MCF 10A (cell line): Measurements from ENCODE around the gene SLC39A8. TPM values are rescaled to one million over a fixed set of nuclear protein-coding genes. Genes with fewer than 3 reads are reported as not detected.

Experiments
- BruUV-seq: library from RNA; stranded (reverse); fragments of 400-500 nt; replicated peaks from 2 replicates; lab custom pipeline; 2021; lab: Mats Ljungman, UMichigan
- CTCF ChIA-PET: fragments of 300-600 bp; sonication (Branson Sonifier 250); formaldehyde crosslinking; extraction: SDS; loops from one replicate; lab custom pipeline; 2021; ENCODE audit warnings: antibody characterized with exemption, inconsistent platforms; lab: Yijun Ruan, JAX
- POLR2A ChIA-PET: fragments of 300-600, 350-650 bp; sonication (Branson Sonifier 250); formaldehyde crosslinking; extraction: SDS; loops from one replicate; lab custom pipeline; 2020; ENCODE audit warnings: antibody characterized with exemption, inconsistent platforms; lab: Yijun Ruan, JAX
- DNase-seq: peaks from one replicate; pipeline ENCODE4 v3.0.0-alpha.2; 2018; ENCODE audit not compliant: unreplicated experiment
- H3K27ac Mint-ChIP-seq: one replicate; pipeline ENCODE4 v1.8.0; 2022; ENCODE audit warnings: mild to moderate bottlenecking, low read depth, mixed read lengths; ENCODE audit not compliant: unreplicated experiment
- H3K27me3 Mint-ChIP-seq: one replicate; pipeline ENCODE4 v1.8.0; 2022; ENCODE audit warnings: mixed read lengths; ENCODE audit not compliant: insufficient read depth, unreplicated experiment
- H3K36me3 Mint-ChIP-seq: one replicate; pipeline ENCODE4 v1.8.0; 2022; ENCODE audit warnings: mild to moderate bottlenecking, moderate library complexity, mixed read lengths; ENCODE audit not compliant: insufficient read depth, unreplicated experiment
- H3K4me1 Mint-ChIP-seq: one replicate; pipeline ENCODE4 v1.8.0; 2022; ENCODE audit warnings: mixed read lengths; ENCODE audit not compliant: insufficient read depth, unreplicated experiment
- H3K4me3 Mint-ChIP-seq: one replicate; pipeline ENCODE4 v1.8.0; 2022; ENCODE audit warnings: mild to moderate bottlenecking, moderate library complexity, mixed read lengths; ENCODE audit not compliant: unreplicated experiment
- H3K9me3 Mint-ChIP-seq: one replicate; pipeline ENCODE4 v1.8.0; 2022; ENCODE audit warnings: mixed read lengths; ENCODE audit not compliant: unreplicated experiment
- intact Hi-C: fragments of 100-400 bp; cut with micrococcal nuclease; formaldehyde crosslinking; loops from 2 replicates; pipeline ENCODE4 v1.14.1; 2022
- total RNA-seq: library from RNA; stranded (reverse); gene quantifications from 2 replicates; pipeline ENCODE4 v1.2.3, GENCODE V29; 2022
- TF ChIP-seq, protein P1 (sequence below): fragments of 200-600 bp; IDR thresholded peaks from one replicate; pipeline ENCODE4 v1.8.0; 2022; ENCODE audit warnings: antibody characterized with exemption, mild to moderate bottlenecking; ENCODE audit not compliant: unreplicated experiment

The SLC39A8 gene
- total RNA-seq, 1 experiment from 2014 or later = 43.3 TPM

DNA sequence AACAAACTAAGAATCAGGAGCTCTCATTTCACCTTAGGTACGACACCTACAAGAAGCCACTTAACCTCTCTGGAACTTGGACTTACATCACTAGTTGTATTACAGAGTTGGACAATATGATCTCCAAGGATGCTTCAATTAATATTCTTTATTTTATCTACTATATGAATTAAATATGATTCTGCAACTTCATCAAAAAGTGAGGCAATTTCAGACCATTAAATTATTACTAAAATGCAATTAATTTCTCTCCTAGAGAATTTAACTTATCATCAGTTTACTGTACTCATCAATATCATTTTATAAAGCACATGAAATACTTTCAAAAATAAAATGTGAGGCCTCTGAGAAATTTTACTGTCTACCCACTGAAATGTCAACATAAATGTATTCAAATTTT lies 33.9 kb downstream of the SLC39A8 start:
- peaks cover 14% of the 10 kb centered on the region for H3K9me3 Mint-ChIP-seq
- H3K27me3 Mint-ChIP-seq = no peaks in the 10 kb centered on the region
- intact Hi-C loops = no loop called here
- POLR2A ChIA-PET = no interaction called here
- DNase-seq = no peak
- H3K4me1 Mint-ChIP-seq = peaks cover 22% of the 10 kb centered on the region
- H3K27ac Mint-ChIP-seq = no peak overlapping the region
- TF ChIP-seq, protein P1, sequence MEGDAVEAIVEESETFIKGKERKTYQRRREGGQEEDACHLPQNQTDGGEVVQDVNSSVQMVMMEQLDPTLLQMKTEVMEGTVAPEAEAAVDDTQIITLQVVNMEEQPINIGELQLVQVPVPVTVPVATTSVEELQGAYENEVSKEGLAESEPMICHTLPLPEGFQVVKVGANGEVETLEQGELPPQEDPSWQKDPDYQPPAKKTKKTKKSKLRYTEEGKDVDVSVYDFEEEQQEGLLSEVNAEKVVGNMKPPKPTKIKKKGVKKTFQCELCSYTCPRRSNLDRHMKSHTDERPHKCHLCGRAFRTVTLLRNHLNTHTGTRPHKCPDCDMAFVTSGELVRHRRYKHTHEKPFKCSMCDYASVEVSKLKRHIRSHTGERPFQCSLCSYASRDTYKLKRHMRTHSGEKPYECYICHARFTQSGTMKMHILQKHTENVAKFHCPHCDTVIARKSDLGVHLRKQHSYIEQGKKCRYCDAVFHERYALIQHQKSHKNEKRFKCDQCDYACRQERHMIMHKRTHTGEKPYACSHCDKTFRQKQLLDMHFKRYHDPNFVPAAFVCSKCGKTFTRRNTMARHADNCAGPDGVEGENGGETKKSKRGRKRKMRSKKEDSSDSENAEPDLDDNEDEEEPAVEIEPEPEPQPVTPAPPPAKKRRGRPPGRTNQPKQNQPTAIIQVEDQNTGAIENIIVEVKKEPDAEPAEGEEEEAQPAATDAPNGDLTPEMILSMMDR = no peak
- H3K36me3 Mint-ChIP-seq = peaks cover 55% of the 10 kb centered on the region
- CTCF ChIA-PET = interaction anchor here (0.7 kb wide), 1 partner anchor 110 kb away, joined by 4 read pairs; no protein-coding TSS in a partner anchor
- no TSS peak for BruUV-seq
- H3K4me3 Mint-ChIP-seq = no peak overlapping the region

DNA sequence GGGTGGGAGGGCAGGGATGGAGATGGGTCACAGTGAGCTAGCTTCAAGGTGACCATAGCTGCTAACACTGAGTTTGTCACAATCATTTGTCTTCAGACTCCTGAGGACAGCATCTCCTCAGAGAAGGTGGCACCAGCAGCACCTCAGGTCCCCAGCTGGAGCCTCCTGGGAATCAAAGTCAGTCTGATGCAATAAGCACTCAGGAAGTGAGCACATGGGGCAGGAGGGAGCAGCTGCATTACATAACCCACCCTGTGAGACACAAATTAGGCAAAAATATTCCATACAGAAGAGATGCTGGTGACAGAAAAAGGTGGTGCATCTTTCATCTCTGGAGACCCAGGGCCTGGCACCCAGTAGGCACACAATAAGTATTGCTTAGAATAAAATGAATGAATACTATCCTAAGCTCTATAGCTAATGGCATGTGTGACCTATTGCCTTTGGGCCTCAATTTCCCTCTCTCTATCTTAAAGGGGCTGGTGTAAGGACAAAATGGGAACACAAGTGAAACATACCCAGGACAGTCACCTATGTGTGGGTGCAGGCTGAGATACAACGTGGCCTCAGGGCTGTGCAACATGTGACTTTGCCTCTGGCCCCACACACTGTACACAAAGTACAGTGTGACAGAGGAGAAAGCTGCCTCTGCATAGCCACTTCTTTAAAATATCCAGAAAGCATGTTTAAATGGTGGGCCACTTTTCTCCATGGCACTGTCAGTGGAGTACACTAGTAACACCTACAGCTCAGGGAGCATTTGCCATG lies 37.1 kb downstream of the SLC39A8 start:
- no TSS peak for BruUV-seq
- Mint-ChIP-seq H3K4me1 (peaks cover 9% of the 10 kb centered on the region), H3K9me3 (no peaks in the 10 kb centered on the region), H3K27me3 (no peaks in the 10 kb centered on the region), H3K27ac (no peak overlapping the region), H3K4me3 (no peak overlapping the region), H3K36me3 (peaks cover 61% of the 10 kb centered on the region)
- intact Hi-C loops = no loop called here
- DNase-seq = peak; percentile 62
- ChIA-PET POLR2A (no interaction called here), CTCF (interaction anchor here (0.6 to 1.7 kb wide), 2 partner anchors 8 to 93 kb away, joined by 3 to 6 read pairs; no protein-coding TSS in a partner anchor)
- TF ChIP-seq, protein P1 = no peak

DNA sequence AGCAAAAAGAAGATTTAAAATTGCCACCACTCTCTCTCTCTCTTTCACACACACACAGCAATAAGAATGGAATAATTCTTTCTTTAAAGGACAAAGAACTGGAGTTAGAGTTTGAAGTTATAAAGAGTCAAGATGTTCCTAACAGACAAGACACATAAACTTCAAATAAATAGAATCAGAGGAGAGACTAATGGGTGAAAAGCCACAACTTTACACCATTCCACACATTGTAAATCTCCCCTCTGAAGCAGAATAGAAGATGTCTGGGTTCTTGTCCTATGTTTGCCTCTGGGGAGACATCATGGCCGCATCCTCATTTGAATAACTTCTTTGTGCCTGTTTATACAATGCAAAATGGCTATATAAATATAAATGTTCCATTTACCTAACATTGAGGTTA lies 39.6 kb downstream of the SLC39A8 start:
- Mint-ChIP-seq H3K27ac (no peak overlapping the region), H3K4me3 (no peak overlapping the region), H3K4me1 (peaks cover 9% of the 10 kb centered on the region), H3K27me3 (no peaks in the 10 kb centered on the region), H3K9me3 (no peaks in the 10 kb centered on the region), H3K36me3 (peaks cover 59% of the 10 kb centered on the region)
- CTCF ChIA-PET = interaction anchor here (0.6 to 1.0 kb wide), 2 partner anchors 197 to 575 kb away, joined by 3 read pairs; no protein-coding TSS in a partner anchor
- intact Hi-C loops = no loop called here
- TF ChIP-seq, protein P1 = no peak
- BruUV-seq = no TSS peak
- no peak for DNase-seq
- POLR2A ChIA-PET = interaction anchor here (0.9 kb wide), 1 partner anchor 39 kb away, joined by 3 read pairs; no protein-coding TSS in a partner anchor

DNA sequence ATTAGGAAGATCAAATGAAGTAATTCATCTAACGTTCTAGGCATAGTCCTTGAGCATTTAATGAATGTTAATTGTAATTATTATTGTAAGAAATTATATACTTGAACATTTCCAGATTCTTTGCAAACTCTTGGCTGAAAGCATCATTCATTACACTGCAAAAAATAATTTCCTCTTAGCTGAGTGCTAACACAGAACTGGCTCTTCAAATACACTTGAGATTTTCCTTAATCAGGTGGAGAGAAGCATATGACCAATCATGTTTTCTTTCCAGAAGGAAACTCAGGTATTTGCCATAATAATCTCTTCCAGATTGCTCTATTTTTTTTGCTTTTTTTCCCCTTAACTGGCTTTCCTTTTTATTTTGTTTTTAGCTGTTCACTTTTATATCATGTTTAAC lies 42.5 kb downstream of the SLC39A8 start:
- no TSS peak for BruUV-seq
- H3K27me3 Mint-ChIP-seq = no peaks in the 10 kb centered on the region
- H3K9me3 Mint-ChIP-seq = no peaks in the 10 kb centered on the region
- intact Hi-C loops = no loop called here
- peaks cover 3% of the 10 kb centered on the region for H3K4me1 Mint-ChIP-seq
- no peak for DNase-seq
- TF ChIP-seq, protein P1 = no peak
- POLR2A ChIA-PET = interaction anchor here (0.7 kb wide), 1 partner anchor 43 kb away, joined by 3 read pairs; no protein-coding TSS in a partner anchor
- H3K27ac Mint-ChIP-seq = no peak overlapping the region
- H3K4me3 Mint-ChIP-seq = no peak overlapping the region
- peaks cover 56% of the 10 kb centered on the region for H3K36me3 Mint-ChIP-seq
- CTCF ChIA-PET = interaction anchor here (1.2 to 1.5 kb wide), 2 partner anchors 128 to 789 kb away, joined by 4 to 5 read pairs; no protein-coding TSS in a partner anchor
